UCSD-AML1 (cell line): Measurements from ENCODE around the gene LPAR2.
"Not testable (repeated sequence)": the region's sequence is repeated elsewhere in the genome, so short reads cannot be mapped to it uniquely, and the experiment has no call there.

ENCODE experiments used
- DNase-seq: peaks from one replicate; lab custom pipeline; 2025; ENCODE audit not compliant: unreplicated experiment; lab: John Stamatoyannopoulos, UW

Gene LPAR2

DNA sequence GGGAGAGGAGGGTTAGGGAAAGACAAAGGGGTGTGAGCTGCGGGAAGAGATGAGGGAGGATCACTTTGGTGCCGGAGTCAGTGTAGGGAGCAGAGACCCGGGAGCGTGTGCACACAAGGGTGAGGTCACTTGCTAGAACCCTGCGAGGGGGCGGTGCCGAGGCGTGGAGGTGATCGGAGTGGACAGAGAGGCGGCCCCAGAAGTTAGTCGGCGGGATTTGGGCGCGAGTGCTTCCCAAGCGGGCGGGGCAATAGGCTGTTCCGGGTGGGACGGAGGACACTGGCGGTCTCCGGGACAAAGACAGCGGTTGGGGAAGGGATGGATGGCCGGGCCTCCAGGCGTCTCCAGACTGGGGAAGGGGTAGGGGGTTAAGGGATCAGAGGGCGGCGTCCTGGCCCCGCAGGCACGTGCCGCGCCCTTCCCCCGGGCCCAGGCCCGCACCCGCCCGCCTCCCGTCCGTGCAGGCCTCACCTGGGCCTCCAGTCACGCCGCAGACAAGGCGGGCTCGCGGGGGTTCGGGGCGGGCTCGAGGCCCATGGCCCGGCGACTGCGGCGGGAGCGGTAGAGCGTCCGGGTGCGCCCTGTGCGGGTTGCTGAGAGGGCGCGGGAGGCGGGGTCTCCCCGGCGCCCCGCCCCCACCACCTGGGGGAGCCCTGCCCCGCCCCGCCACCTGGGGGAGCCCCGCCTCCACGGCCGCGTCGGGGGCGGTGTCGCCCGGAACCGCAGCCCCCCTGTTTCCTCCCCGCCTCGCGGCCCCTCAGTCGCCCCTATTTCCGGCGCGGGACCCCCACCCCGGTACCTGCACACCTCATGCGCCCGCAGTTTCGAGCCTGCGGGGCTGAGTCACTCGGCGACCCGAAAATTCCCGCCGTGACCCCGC, at the start of gene LPAR2:
Gene LPAR2 (minus strand): TSS at position 600 of the 880 bp plus-strand sequence. CDS start 945 bp downstream, outside the sequence.
- DNase-seq = no peak

DNA sequence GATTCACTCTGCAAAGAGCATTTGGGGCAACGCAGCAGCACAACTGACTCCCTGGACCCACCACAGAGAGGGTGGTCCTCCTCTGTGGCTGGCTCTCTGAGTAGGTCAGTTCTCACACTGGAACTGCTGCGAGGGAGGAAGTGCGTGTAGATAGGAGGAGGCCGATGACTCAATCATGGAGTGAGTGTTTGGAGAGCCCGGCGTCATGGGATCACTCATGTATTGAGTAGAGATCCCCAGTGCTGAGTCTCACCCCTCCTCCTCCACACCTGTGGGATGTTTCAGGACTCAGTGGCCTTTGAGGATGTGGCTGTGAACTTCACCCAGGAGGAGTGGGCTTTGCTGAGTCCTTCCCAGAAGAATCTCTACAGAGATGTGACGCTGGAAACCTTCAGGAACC, 49.6 kb upstream of the LPAR2 start:
- DNase-seq = no peak

DNA sequence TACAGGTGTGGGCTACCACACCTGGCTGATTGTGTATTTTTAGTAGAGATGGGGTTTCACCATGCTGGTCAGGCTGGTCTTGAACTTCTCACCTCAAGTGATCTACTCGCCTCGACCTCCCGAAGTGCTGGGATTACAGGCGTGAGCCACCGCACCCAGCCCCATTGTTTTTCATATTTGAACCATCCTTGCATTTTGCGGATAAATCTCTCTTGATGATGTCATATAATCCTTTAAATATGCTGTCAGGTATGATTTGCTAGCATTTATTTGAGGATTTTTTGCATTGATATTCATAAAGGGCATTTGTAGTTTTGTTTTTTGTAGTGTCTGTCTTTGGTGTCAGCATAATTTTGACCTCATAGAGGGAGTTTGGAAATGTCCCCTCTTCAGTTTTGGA, 46.3 kb upstream of the LPAR2 start:
- no peak for DNase-seq

DNA sequence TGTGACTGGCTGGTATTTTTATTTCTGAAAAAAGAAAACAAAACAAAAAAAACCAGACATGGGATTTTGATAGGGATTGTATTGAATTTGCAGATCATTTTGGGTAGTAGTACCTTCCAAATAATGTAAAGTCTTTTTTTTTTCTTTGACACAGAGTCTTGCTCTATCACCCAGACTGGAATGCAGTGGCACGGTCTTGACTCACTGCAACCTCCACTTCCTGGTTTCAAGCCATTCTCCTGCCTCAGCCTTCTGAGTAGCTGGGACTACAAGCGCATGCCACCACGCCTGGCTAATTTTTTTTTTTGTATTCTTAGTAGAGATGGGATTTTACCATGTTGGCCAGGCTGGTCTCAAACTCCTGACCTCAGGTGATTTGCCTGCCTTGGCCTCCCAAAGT, 44.8 kb upstream of the LPAR2 start:
- no peak for DNase-seq

DNA sequence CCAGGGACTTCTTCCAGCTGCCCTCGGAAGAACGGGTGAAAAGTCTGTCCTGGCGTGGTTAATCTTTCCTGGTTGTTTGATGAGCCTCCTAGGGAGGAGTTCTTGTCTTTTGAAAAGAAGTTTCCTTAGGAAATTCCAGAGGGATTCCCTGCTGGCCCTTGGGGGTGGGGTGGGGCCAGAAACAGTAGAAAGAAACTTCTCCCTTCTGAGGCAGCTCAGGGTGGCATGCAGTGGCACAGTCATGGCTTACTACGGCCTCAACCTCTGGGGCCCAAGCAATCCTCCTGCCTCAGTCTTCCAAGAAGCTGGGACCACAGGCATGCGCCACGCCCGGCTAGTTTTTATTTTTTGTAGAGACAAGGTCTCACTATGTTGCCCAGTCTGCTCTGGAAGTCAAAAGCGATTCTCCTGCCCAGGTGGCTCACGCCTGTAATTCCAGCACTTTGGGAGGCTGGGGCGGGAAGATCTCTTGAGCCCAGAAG, 42.1 kb upstream of the LPAR2 start:
- no peak for DNase-seq

DNA sequence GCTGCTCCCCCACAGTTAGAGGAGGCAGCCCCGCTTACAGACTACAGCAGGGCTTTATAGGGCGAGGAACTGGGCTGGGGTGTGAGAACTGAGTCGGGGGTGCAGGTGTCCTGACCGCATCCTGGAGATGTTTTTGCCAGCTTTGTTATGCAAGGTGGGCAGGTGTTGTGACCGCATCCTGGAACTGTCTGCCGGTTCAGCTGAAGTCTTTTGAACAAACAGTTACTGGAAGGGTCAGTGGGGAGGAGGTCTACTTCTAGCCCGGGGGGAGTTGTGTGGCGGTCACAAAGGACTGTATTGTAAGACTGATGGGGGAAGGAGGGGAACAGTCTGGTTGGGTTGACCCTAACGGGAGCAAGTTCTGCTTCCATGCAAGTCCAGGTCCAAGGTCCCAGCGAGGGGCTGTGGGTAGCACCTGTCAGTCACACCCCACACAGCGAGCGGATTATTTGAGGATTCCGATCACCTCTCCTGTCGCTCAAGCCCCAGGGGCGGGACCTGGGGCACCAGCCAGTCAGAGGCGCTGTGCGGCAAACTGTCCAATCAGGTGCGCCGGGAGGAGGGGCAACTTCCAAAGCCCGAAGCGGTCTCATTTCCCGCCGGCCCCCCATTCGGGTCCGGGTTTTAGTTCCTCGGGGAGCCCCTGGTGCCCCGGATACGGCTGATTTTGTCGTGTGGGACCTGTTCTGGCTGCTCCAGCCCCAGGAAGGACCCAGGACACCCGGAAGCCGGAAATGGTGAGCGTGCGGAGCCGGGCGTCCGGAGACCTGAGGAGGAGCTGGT, 40.4 kb upstream of the LPAR2 start, which contains the start of gene ZNF101:
Gene ZNF101 (plus strand): TSS at position 610 of the 783 bp plus-strand sequence. CDS start 125 bp downstream, at position 735.
- peak; percentile 92 for DNase-seq

DNA sequence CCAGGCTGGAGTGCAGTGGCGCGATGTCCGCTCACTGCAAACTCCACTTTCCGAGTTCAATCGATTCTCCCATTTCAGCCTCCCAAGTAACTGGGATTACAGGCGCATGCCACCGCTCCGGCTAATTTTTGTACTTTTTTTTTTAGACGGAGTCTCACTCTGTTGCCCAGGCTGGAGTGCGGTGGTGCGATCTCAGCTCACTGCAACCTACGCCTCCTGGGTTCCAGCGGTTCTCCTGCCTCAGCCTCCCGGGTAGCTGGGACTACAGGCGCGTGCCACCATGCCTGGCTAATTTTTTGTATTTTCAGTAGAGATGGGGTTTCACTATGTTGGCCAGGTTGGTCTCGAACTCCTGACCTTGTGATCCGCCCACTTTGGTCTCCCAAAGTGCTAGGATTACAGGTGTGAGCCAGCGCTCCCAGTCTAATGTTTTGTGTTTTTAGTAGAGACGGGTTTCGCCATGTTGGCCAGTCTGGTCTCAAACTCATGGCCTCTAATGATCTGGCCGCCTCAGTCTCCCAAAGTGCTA, 37.5 kb upstream of the LPAR2 start:
- DNase-seq = not testable (repeated sequence)

GRCh38 chr19:19663256-19664120, 35.5 kb upstream of the LPAR2 start, which contains the start of gene ATP13A1:
Gene ATP13A1 (minus strand): TSS chr19:19663676. CDS start chr19:19663666, 10 bp downstream.
- DNase-seq = peak; percentile 98

- DNase-seq = no peak
Measured at GRCh38 chr19:19662871-19663255, 34.8 kb upstream of the LPAR2 start.

GRCh38 chr19:19662344-19662743, 34.3 kb upstream of the LPAR2 start:
- DNase-seq = no peak

DNA sequence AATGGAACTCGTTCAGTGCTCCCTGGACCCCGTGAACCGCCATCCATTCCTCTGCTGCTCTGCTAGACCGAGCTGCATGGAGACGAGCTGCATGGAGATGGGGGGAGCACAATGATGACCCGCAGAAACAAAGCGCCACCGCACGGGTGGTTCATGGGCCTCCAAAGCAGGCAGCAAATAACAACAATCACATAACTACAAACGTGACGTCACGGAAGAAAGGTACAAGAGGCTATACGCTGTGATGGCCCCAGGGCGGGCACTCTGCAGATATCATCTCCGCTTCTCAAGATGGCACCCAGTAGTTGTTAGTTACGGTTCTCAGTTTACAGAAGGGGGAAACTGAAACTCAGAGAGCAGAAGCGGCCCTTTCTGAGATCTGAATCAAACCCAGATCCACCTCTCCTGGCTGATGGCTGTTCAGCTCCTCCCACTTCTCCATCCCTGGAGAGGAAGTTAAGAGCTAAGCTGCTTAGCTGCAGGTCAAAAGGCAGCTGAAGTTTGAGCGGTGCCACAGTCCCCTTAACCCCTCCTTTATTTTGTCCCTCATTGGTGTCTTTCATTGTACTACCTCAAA, 33.7 kb upstream of the LPAR2 start:
- peak; percentile 13 for DNase-seq

DNA sequence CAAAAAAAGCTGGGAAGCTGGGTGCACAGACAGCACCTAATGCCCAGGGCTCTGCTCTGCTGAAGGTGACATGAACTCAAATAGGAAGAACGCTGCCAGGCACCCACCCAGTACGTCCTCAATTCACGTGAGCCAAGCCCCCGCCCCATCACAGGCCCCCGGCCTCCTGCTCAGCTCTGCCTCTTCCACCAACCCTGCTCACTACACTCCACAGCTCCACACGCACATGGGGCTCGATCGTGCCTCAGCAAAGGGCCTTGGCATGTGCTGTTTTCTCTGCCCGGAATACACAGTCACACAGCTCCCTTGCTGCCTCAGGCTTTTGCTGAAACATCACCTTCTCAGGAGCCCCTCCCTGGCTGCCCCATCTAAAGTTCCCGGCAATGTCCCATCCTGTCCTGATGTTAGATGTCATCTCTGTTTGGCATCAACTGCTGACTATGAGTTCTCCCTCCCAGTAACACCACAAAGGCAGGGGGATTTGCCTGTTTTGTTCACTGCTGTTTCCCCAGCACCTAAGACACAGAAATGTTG, 33.2 kb upstream of the LPAR2 start:
- DNase-seq = no peak

DNA sequence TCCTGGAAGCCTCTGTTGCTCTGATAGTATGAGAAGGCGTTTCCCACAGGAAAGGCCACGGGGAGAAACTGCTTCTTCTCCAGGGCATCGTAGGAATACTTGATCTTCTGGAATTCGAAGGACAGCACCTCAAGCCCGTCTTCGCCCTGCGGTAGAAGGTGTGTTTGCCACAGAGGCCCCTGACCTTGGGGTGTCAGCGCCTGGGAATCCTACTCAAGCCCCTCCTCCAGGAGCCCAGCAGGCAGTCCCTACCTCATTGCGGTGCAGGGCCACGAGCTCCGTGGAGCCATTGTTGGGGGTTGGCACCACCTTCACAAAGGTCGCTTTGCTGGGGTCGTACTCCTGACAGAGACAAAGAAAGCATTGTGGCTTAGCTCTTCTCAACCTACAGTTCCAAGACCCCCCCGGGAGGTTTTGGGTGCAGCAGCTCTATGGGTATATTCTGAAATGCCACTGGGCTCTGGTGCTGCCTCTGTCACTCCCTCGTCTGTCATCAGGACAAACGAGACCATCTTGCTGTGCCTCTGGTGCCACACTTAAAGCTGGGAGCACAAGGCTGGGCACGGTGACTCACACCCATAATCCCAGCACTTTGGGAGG, 31.7 kb upstream of the LPAR2 start:
- DNase-seq = no peak

DNA sequence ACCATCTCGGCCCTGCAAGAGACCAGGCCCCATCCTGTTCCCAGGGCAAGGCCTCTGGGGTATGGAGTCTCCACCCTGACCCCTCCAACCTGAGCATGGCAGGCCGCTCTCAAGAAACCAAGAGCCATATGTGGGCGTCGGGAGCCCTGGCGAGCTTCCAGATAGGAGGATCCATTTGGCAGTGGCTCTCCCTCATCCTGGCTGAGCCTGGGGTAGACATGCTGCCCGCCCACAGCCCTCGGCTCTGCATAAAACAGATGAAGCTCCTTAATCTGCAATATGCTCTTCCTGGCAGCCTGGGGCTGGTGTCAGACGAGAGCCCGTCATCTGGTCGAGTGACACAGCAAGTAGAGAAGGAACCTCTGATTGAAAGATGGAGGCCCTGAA, 29.4 kb upstream of the LPAR2 start:
- no peak for DNase-seq

DNA sequence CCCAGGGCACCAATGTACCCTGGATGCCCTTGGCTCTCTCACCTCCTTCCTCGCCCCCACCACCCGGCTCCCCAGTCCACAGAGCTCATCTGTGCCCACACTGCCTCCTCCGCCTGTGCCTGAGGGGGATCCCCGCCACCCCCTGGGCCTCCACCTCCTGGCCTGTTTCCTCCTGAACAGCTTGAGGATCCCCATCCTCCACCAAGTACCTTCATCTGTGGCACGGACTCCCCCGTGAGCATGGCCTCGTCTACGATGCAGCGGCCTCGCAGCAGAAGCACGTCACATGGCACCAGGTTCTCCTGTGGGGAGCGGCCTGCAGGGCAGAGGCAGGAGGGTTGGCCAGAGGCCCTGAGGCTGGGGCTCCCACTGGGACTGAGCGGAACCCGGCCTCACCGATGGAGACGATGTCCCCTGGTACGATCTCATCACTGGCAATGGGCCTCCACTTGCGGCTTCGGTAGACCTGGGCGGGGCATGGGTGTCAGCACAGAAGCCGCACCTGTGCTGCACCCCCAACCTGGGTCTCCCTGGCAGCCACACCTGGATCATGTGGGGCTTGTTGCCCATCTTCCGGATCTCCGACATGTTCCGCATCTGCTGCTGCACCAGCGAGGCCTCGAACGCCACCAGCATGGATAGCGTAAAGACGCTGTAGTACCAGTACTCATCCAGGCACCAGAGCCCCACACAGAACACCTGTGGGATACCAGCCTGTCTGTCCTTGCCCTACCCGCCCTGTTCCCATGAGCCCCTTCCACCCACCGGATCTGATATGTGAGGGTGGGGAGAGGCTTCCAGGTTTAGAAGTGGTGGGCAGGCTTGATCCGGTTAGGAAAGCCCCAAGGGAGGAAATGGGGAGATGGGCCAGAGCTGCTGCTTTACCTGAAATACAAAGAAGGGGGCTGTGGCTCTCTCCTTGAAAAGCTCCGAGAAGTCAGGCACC, 28.7 kb upstream of the LPAR2 start:
- no peak for DNase-seq

DNA sequence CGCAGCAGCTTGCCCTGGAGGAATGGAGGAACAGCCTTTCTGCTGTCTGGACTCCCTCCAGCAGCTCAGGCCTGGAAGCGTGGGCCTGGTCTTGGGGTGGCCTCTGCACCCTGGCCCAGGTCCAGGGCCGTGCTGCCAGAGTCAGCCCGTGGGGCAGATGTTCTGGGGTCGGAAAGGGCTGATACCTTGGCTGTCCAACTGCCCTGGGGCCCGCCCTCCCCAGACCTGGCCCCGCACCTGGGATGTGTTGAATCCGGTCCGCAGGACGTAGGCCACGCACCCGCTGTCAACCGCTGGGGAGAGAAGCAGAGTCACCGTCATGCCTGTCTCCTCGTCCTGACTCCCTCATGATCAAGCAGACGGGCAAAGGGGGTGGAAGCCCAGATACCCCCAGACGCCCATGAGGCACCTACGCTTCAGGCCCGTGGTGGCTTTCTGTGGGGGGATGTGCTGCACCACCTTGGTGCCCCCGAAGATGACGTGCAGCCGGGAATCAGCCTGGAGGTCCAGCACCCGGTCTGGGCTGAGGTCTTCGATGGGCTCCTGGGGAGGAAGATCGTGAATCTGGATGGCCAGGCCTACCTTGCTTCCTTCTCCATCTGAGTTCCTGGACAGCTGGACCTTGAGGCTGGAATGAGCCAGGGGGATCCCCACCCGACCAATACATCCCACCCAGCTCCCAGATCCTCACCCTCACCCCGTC, 27.8 kb upstream of the LPAR2 start:
- DNase-seq = no peak

DNA sequence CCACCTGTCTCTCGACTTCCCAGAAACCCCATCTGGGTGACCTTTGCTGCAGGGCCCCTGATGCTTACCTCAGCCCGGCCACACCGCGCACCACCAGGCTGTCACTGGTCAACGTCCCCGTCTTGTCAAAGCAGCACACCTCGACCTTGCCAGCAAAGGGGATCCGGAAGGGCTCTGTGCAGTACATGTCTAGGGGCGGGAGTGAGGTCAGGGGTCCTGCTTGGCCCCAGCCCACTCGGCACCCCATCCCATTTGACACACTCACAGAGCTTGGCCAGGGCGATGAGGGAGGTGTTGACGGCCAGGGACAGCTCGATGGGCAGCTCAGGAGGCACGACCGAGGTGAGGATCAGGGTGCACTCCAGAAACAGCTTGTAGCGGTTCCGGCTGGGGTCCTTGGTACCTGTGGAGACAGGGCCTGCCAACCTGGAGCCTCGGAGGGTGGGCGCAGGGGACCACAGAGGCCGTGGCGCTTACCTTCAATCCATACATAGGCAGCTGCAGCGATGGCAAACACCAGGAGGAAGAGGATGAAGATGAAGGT, 27.1 kb upstream of the LPAR2 start:
- no peak for DNase-seq

- DNase-seq = no peak
Measured at GRCh38 chr19:19654441-19654840, 26.4 kb upstream of the LPAR2 start.
